OCI-LY1 (cell line): ENCODE data around the gene CTNNA2.
A peak's percentile ranks its signal among the peaks of the same experiment; 100 is the strongest.

Experiments used
- EZH2 ChIP-seq: fragments of 200-600 bp; sonication (generic), shearing (Covaris generic); IDR thresholded peaks from 2 replicates; pipeline ENCODE4 v1.8.0; 2017; ENCODE audit warnings: borderline replicate concordance, mixed run types, mild to moderate bottlenecking, antibody characterized with exemption, low read length, moderate library complexity, mixed read lengths
- TF ChIP-seq, protein P1 (sequence below): fragments of 200-600 bp; sonication (generic), shearing (Covaris generic); IDR thresholded peaks from 2 replicates; pipeline ENCODE4 v1.5.1; 2017; ENCODE audit warnings: mild to moderate bottlenecking, antibody characterized with exemption, low read length, moderate library complexity, mixed read lengths

DNA sequence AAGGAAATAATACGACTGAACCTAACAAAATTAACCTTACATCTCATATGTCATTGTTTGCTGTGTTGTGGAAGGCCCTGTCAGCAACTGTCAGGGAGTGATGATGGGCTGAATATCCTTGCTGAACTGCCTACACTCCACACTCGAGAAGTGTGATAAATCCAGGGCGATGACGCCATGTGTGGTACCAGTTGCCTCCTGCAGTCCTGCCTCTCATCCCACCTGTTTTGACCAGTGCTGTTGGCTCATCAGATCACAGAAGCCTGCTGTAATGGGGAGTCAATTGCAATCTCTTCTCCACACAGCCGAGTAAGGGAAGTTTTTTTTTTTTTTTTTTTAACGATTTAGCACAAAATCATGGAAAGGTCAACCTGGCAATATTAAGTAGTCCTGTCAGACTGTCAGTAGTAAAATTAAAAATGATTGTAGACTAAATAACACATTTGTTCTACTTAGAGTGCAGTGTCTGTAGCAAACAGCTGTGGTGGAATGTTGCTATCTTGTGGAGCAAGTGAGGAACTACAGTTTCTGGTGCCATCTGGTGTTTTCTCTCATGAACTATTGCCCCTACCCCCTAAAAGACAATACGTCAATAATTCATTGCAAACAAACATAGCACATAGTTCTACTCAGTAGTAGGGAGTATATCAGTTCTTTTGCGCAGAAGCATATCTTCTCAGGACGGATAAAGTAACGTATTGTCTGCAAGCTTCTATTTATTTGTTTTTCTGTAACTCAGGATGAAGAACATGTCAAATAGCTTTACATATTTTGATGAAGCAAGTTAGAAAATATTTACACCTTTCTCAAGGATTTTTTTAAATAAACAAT lies 347.6 kb downstream of the CTNNA2 start:
- TF ChIP-seq, protein P1, sequence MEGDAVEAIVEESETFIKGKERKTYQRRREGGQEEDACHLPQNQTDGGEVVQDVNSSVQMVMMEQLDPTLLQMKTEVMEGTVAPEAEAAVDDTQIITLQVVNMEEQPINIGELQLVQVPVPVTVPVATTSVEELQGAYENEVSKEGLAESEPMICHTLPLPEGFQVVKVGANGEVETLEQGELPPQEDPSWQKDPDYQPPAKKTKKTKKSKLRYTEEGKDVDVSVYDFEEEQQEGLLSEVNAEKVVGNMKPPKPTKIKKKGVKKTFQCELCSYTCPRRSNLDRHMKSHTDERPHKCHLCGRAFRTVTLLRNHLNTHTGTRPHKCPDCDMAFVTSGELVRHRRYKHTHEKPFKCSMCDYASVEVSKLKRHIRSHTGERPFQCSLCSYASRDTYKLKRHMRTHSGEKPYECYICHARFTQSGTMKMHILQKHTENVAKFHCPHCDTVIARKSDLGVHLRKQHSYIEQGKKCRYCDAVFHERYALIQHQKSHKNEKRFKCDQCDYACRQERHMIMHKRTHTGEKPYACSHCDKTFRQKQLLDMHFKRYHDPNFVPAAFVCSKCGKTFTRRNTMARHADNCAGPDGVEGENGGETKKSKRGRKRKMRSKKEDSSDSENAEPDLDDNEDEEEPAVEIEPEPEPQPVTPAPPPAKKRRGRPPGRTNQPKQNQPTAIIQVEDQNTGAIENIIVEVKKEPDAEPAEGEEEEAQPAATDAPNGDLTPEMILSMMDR, result peak; percentile 52
- no peak for TF ChIP-seq EZH2
